Stimulated activated naive B cell treated with anti-CD40 and anti-IgM and Interleukin-4, amounts not matched to agents 10 μg/mL and 1 μg/mL and 100 μg/mL, for 72 hours (primary cell): Measurements from ENCODE around the gene MIB2.

Experiments
- ATAC-seq, 2 donors: fragments of 150-1000 bp; cut with Tn5 transposase; replicated peaks; 2 replicates each; pipeline ENCODE4 v1.10.0; 2021; ENCODE audit warnings: moderate library complexity in 1 of 2
- DNase-seq: peaks from one replicate; pipeline ENCODE4 v3.0.0; 2021
- H3K27ac Mint-ChIP-seq: one replicate; pipeline ENCODE4 v1.8.0; 2022; ENCODE audit warnings: mild to moderate bottlenecking, mixed read lengths
- H3K27me3 Mint-ChIP-seq, 2 donors: one replicate each; pipeline ENCODE4 v1.8.0; 2022; ENCODE audit warnings: mixed read lengths in 2 of 2
- H3K36me3 Mint-ChIP-seq, 2 donors: one replicate each; pipeline ENCODE4 v1.8.0; 2022; ENCODE audit warnings: mixed read lengths in 2 of 2, mild to moderate bottlenecking in 1 of 2
- H3K4me1 Mint-ChIP-seq, 2 donors: one replicate each; pipeline ENCODE4 v1.8.0; 2022; ENCODE audit warnings: mixed read lengths in 2 of 2, mild to moderate bottlenecking in 1 of 2
- H3K4me3 Mint-ChIP-seq, 2 donors: one replicate each; pipeline ENCODE4 v1.8.0; 2022; ENCODE audit warnings: mild to moderate bottlenecking in 2 of 2, mixed read lengths in 2 of 2, moderate library complexity in 1 of 2
- H3K9me3 Mint-ChIP-seq, 2 donors: one replicate each; pipeline ENCODE4 v1.8.0; 2022; ENCODE audit warnings: mixed read lengths in 2 of 2, mild to moderate bottlenecking in 1 of 2

MIB2 gene

DNA sequence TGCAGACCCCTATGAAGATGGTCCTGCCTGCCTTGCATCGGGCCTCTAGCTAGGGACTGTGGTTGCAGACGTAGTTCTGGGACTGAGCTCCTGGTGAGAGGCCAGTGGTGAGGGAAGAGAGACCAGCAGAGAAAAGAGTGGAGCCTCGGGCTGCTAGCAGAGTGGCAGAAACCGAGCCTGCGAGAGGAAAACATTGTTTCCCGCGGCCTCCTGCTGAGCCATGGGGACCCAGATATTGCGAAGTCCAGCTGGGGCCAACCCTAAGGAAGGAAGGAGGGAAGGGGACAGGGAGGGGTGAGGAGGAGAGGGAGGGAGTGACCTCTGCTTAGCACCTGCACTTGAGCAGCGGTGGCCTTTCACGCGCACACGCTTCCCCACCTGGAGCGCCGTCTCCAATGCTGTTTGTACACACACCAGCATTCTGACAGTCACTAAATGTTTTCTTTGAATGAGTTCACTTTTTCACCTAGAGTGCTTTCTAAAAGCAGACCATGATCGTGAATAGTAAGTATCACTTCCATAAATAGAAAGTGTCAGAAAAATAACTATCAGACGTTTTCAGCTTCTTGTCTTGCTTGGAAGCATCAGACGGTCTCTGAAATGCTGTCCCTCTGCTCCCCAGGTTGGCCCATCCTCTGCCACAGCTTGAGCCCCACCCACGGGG is 12.9 kb upstream of the MIB2 start:
- peak; percentile 35 to 50 for ATAC-seq
- Mint-ChIP-seq H3K36me3 (no peaks in the 10 kb centered on the region), H3K27ac (peak overlapping the region; percentile 69)

GRCh38 chr1:1602968-1603506 is 12.3 kb upstream of the MIB2 start:
- DNase-seq (no peak), ATAC-seq (peak in 1 of 2 donors; percentile 6)
- peak overlapping the region; percentile 69 for H3K27ac Mint-ChIP-seq
- H3K4me1 Mint-ChIP-seq: peaks cover 25 to 42% of the 10 kb centered on the region in 2 donors
- H3K9me3 Mint-ChIP-seq: no peaks in the 10 kb centered on the region
- H3K36me3 Mint-ChIP-seq: no peaks in the 10 kb centered on the region
- peak overlapping the region; percentile 32 to 53 for H3K4me3 Mint-ChIP-seq
- H3K27me3 Mint-ChIP-seq: peaks cover 6 to 14% of the 10 kb centered on the region in 2 donors

More for the DNA sequence above, 12.9 kb upstream of the MIB2 start:
- H3K4me1 Mint-ChIP-seq: peaks cover 26 to 43% of the 10 kb centered on the region in 2 donors
- no peak for DNase-seq
- H3K4me3 Mint-ChIP-seq: peak overlapping the region; percentile 32 to 53
- H3K9me3 Mint-ChIP-seq: no peaks in the 10 kb centered on the region
- peaks cover 6 to 19% of the 10 kb centered on the region in 2 donors for H3K27me3 Mint-ChIP-seq

DNA sequence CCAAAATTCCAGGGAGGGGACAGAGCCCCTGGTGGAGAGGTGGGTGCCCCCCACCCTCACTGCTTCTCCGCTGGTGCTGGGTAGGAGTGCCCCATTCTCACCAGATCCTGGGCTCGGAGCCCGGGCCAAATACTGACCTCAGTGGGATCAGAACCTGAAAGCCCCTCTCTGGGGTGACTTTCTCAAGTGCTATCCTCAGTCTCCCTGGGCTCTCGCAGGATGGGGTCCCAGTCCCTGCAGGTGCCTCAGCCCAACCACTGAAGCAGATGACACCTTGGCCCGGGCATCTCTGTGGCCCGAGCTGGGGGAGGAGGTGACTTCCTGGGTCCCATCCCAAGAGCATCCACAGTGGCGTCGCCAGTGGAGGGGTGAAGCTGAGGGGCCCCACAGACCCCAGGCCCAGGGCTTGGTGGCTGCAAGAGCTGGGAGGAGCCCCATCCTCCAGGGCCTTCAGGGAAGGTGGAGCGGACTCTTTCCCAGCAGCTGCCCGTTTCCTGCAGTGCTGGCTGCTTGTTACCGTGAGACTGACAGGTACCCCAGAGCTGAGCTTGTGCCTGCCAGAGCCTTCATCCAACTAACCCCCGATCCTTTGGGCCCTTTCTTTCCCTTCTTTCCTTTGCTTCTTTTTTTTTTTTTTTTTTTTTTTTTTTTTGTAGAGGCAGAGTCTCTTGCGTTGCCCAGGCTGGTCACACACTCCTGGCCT is 11.5 kb upstream of the MIB2 start:
- Mint-ChIP-seq H3K27me3 (peaks cover 4 to 9% of the 10 kb centered on the region in 2 donors), H3K4me1 (peaks cover 25 to 39% of the 10 kb centered on the region in 2 donors), H3K36me3 (no peaks in the 10 kb centered on the region), H3K9me3 (no peaks in the 10 kb centered on the region), H3K27ac (peak overlapping the region; percentile 62), H3K4me3 (no peak overlapping the region)
- DNase-seq (no peak), ATAC-seq (no peak)

- H3K4me3 Mint-ChIP-seq: no peak overlapping the region
- no peak overlapping the region for H3K27ac Mint-ChIP-seq
- no peaks in the 10 kb centered on the region for H3K9me3 Mint-ChIP-seq
- ATAC-seq (no peak), DNase-seq (no peak)
- H3K27me3 Mint-ChIP-seq: peaks cover 0 to 5% of the 10 kb centered on the region in 2 donors
- peaks cover 23 to 35% of the 10 kb centered on the region in 2 donors for H3K4me1 Mint-ChIP-seq
- no peaks in the 10 kb centered on the region for H3K36me3 Mint-ChIP-seq
These were observed 10.8 kb upstream of the MIB2 start for GRCh38 chr1:1604374-1605033.

DNA sequence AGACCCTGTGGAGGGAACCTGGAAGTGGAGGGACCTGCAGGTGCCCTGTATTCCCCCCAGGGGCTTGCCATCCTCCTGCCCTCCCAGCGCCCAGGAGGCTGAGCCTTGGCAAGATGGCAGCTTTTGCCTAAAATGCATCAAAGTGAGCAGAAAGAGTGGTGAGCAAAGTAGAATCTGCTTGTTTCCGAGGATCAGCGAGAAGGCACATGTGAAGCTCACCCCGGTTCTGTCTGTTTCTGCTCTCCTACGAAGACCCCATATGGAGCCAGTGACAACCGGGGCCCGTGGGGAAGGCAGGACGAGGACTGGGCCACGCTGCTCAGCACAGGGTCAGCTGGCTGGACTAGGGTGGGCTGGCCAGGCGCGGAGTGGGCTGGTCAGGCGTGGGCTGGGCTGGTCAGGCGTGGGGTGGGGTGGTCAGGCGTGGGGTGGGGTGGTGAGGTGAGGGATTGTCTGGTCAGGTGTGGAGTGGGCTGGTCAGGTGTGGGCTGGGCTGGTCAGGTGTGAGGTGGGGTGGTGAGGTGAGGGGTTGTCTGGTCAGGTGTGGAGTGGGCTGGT is 10.2 kb upstream of the MIB2 start:
- H3K4me3 Mint-ChIP-seq: no peak overlapping the region
- H3K4me1 Mint-ChIP-seq: peaks cover 23 to 35% of the 10 kb centered on the region in 2 donors
- H3K27me3 Mint-ChIP-seq: peaks cover 0 to 5% of the 10 kb centered on the region in 2 donors
- H3K36me3 Mint-ChIP-seq: no peaks in the 10 kb centered on the region
- no peaks in the 10 kb centered on the region for H3K9me3 Mint-ChIP-seq
- no peak for DNase-seq
- no peak overlapping the region for H3K27ac Mint-ChIP-seq
- no peak for ATAC-seq

DNA sequence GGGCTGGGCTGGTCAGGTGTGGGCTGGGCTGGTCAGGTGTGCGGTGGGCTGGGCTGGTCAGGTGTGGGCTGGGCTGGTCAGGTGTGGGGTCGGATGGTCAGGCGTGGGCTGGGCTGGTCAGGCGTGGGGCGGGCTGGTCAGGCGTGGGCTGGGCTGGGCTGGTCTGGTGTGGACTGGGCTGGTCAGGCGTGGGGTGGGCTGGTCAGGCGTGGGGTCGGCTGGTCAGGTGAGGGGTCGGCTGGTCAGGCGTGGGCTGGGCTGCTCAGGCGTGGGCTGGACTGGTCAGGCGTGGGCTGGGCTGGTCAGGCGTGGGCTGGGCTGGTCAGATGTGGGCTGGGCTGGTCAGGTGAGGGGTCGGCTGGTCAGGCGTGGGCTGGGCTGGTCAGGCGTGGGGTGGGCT is 9.6 kb upstream of the MIB2 start:
- Mint-ChIP-seq H3K27ac (no peak overlapping the region), H3K9me3 (no peaks in the 10 kb centered on the region), H3K36me3 (no peaks in the 10 kb centered on the region), H3K4me1 (peaks cover 21 to 35% of the 10 kb centered on the region in 2 donors), H3K4me3 (no peak overlapping the region), H3K27me3 (peaks cover 0 to 2% of the 10 kb centered on the region in 2 donors)
- no peak for ATAC-seq
- DNase-seq: no peak

DNA sequence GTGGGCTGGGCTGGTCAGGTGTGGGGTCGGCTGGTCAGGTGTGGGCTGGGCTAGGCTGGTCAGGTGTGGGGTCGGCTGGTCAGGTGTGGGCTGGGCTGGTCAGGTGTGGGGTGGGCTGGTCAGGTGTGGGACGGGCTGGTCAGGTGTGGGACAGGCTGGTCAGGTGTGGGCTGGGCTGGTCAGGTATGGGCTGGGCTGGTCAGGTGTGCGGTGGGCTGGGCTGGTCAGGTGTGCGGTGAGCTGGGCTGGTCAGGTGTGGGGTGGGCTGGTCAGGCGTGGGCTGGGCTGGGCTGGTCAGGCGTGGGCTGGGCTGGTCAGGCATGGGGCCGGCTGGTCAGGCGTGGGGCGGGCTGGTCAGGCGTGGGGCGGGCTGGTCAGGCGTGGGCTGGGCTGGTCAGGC is 9.1 kb upstream of the MIB2 start:
- ATAC-seq: no peak
- Mint-ChIP-seq H3K4me1 (peaks cover 22 to 35% of the 10 kb centered on the region in 2 donors), H3K27me3 (no peaks in the 10 kb centered on the region), H3K9me3 (no peaks in the 10 kb centered on the region), H3K36me3 (peaks cover 0 to 2% of the 10 kb centered on the region in 2 donors), H3K4me3 (no peak overlapping the region), H3K27ac (no peak overlapping the region)
- no peak for DNase-seq

- Mint-ChIP-seq H3K36me3 (peaks cover 6 to 9% of the 10 kb centered on the region in 2 donors), H3K4me3 (no peak overlapping the region), H3K27ac (no peak overlapping the region), H3K27me3 (no peaks in the 10 kb centered on the region), H3K4me1 (peaks cover 20 to 28% of the 10 kb centered on the region in 2 donors), H3K9me3 (no peaks in the 10 kb centered on the region)
- ATAC-seq: no peak
- no peak for DNase-seq
These were observed 5.3 kb upstream of the MIB2 start for GRCh38 chr1:1609822-1610485.

DNA sequence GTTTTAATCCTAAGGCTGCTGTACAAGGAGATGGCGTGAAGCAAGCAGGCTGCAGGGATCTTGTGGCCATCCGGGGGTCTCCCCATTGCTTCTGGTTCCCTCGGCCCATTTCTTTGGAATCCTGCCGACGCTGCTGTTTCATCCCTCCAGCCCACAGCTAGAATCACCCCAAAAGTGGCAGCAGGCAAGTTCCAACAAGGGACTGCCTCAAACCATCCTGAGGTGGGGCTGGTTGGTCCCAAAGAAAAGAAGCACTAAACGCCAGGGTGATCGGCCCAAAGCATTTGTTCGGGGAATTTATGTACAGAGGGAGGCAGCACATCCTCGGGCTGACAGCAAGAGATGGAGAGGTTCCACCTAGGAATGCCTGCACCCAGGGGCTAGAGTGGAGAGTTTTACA is 4.5 kb upstream of the MIB2 start:
- H3K4me3 Mint-ChIP-seq: no peak overlapping the region
- H3K9me3 Mint-ChIP-seq: no peaks in the 10 kb centered on the region
- peaks cover 20 to 28% of the 10 kb centered on the region in 2 donors for H3K4me1 Mint-ChIP-seq
- no peak for DNase-seq
- H3K27ac Mint-ChIP-seq: no peak overlapping the region
- ATAC-seq: no peak
- peaks cover 6 to 9% of the 10 kb centered on the region in 2 donors for H3K36me3 Mint-ChIP-seq
- no peaks in the 10 kb centered on the region for H3K27me3 Mint-ChIP-seq

DNA sequence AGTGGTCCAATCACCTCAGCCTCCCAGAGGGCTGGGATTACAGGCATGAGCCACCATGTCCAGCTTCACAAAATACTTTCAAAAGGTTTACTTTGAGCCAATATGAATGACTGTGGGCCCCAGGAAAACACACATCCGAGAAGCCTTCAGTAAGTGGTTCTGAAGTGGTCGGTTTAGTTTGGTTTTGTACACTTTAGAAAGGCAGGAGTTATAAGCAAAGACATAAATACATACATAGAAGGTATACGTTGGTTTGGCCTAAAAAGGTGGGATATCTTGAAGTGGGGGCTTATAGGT is 3.2 kb upstream of the MIB2 start:
- Mint-ChIP-seq H3K36me3 (peaks cover 6 to 9% of the 10 kb centered on the region in 2 donors), H3K4me3 (no peak overlapping the region), H3K27ac (no peak overlapping the region), H3K9me3 (no peaks in the 10 kb centered on the region), H3K4me1 (peaks cover 18 to 27% of the 10 kb centered on the region in 2 donors), H3K27me3 (no peaks in the 10 kb centered on the region)
- ATAC-seq: no peak
- no peak for DNase-seq

GRCh38 chr1:1613509-1614082 is 1.7 kb upstream of the MIB2 start:
- ATAC-seq (no peak), DNase-seq (no peak)
- Mint-ChIP-seq H3K4me1 (peaks cover 19 to 20% of the 10 kb centered on the region in 2 donors), H3K4me3 (peak overlapping the region; percentile 72 to 91), H3K27me3 (no peaks in the 10 kb centered on the region), H3K9me3 (no peaks in the 10 kb centered on the region), H3K36me3 (peaks cover 6 to 9% of the 10 kb centered on the region in 2 donors), H3K27ac (no peak overlapping the region)

GRCh38 chr1:1614204-1614953 is 921 bp upstream of the MIB2 start:
- DNase-seq: no peak
- Mint-ChIP-seq H3K36me3 (peaks cover 12% of the 10 kb centered on the region in 2 donors), H3K27ac (peak overlapping the region; percentile 95), H3K27me3 (no peaks in the 10 kb centered on the region), H3K9me3 (no peaks in the 10 kb centered on the region), H3K4me1 (peaks cover 19 to 20% of the 10 kb centered on the region in 2 donors), H3K4me3 (peak overlapping the region; percentile 91 to 93)
- ATAC-seq: peak in 1 of 2 donors; percentile 9

- H3K27me3 Mint-ChIP-seq: no peaks in the 10 kb centered on the region
- no peaks in the 10 kb centered on the region for H3K9me3 Mint-ChIP-seq
- H3K4me3 Mint-ChIP-seq: peak overlapping the region; percentile 91 to 93
- peaks cover 12% of the 10 kb centered on the region in 2 donors for H3K36me3 Mint-ChIP-seq
- ATAC-seq: no peak
- peaks cover 19 to 20% of the 10 kb centered on the region in 2 donors for H3K4me1 Mint-ChIP-seq
- peak overlapping the region; percentile 95 for H3K27ac Mint-ChIP-seq
- DNase-seq: no peak
These were observed 395 bp upstream of the MIB2 start for GRCh38 chr1:1614954-1615255.
